NB4 (cell line): ENCODE results near the gene BAHCC1.

ENCODE experiments used
- DNase-seq: peaks from one replicate; pipeline ENCODE4 v3.0.0; 2010; ENCODE audit warnings: low read depth
- H3K4me3 ChIP-seq: one replicate; pipeline ENCODE4 v1.5.1; 2011; ENCODE audit warnings: mild to moderate bottlenecking, low read depth, low read length, moderate library complexity
- MYC ChIP-seq: IDR thresholded peaks from 2 replicates; pipeline ENCODE4 v1.6.1; 2011; ENCODE audit warnings: low read depth, low read length
- POLR2A ChIP-seq: IDR thresholded peaks from 2 replicates; pipeline ENCODE4 v1.6.1; 2011; ENCODE audit warnings: mild to moderate bottlenecking; ENCODE audit not compliant: insufficient read length; ENCODE audit errors: extremely low read depth
- TF ChIP-seq, protein P1 (sequence below): IDR thresholded peaks from one replicate; pipeline ENCODE4 v1.5.1; 2012; ENCODE audit warnings: low read depth, low read length
- TF ChIP-seq, protein P2 (sequence below): IDR thresholded peaks from 2 replicates; pipeline ENCODE4 v1.6.1; 2011; ENCODE audit warnings: low read depth, low read length

BAHCC1 gene

DNA sequence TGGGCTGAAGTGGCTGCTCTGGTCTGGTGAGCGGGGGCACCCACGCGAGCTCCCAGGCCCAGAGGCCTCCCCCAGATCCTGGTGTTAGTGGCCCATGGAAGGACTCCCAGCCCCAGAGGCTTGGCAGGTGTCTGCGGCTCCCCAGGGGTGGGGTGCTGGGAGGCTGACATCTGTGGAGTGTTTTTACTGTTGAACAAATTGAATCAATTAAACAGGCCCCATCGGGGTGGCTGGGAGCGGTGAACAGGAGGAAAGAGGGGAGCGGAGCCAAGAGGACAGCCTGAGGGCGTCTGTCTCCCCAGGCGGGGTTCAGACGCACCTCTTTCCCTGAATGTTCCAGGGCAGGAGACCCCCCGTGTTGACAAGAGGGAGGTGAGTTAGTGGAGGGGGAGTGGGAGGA lies 87.4 kb downstream of the BAHCC1 start:
- no peak for DNase-seq
- no peak overlapping the region for H3K4me3 ChIP-seq
- TF ChIP-seq, protein P1, sequence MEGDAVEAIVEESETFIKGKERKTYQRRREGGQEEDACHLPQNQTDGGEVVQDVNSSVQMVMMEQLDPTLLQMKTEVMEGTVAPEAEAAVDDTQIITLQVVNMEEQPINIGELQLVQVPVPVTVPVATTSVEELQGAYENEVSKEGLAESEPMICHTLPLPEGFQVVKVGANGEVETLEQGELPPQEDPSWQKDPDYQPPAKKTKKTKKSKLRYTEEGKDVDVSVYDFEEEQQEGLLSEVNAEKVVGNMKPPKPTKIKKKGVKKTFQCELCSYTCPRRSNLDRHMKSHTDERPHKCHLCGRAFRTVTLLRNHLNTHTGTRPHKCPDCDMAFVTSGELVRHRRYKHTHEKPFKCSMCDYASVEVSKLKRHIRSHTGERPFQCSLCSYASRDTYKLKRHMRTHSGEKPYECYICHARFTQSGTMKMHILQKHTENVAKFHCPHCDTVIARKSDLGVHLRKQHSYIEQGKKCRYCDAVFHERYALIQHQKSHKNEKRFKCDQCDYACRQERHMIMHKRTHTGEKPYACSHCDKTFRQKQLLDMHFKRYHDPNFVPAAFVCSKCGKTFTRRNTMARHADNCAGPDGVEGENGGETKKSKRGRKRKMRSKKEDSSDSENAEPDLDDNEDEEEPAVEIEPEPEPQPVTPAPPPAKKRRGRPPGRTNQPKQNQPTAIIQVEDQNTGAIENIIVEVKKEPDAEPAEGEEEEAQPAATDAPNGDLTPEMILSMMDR = no peak
- TF ChIP-seq, protein P2, sequence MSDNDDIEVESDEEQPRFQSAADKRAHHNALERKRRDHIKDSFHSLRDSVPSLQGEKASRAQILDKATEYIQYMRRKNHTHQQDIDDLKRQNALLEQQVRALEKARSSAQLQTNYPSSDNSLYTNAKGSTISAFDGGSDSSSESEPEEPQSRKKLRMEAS = no peak
- TF ChIP-seq MYC = no peak

DNA sequence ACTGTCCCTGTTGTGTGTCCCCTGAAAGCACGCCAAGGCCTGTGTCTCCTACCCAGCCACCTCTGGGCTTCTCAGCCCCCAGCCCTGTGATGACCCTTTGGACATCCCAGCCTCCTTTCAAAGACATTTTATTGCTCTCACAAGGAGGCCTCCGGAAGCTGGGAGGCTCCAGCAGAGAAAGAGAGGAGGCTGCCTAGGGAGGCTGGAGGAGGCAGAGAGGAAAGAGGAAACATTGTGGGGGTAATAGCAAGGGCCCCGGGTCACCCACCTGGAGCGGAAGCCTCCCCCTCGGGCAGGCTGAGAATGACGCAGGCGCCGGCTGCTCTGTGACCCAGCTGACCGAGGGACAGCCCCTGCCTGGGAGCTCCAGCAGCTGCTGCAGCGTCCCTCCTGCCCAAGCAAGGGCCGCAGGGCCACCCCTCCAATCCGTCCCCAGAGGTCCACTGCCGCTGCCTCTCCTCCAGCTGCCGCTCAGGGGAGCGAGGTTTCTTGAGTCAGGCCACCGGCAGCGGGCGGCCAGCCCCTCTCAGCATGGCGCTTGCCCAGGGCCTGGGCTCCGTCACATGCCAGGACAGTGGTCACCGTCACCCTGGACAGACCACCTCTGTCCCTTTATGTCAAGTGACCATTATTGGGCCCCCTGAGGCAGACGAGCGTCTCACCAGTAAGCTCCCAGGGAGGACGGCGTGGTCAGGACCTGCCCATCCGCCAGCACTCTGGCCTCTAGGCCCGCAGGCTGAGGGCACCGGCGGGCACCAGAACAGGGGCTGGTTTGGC lies 88.0 kb downstream of the BAHCC1 start:
- TF ChIP-seq, protein P2 = no peak
- TF ChIP-seq, protein P1 = no peak
- TF ChIP-seq MYC (no peak), POLR2A (no peak)
- no peak overlapping the region for H3K4me3 ChIP-seq

DNA sequence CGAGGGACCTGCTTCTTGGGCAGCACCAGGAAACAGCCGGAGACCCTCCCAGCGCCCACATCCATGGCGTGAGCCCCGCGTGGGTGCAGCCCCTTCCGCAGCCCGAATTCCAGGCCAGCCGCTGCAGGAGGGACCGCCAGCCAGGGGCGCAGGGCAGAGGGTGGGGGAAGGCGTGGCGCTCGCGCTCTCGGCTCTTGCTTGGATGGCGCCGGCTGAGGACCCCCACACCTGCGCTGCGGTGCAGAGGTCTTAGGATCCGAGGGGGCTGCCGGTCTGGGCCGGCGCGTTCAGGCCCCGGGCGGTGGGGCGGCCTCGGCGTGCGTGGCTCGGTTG lies 88.6 kb downstream of the BAHCC1 start:
- H3K4me3 ChIP-seq = no peak overlapping the region
- TF ChIP-seq, protein P1 = no peak
- TF ChIP-seq, protein P2 = no peak
- no peak for TF ChIP-seq MYC
- TF ChIP-seq POLR2A = no peak
- DNase-seq = no peak

More for the DNA sequence above, 88.0 kb downstream of the BAHCC1 start:
- no peak for DNase-seq

DNA sequence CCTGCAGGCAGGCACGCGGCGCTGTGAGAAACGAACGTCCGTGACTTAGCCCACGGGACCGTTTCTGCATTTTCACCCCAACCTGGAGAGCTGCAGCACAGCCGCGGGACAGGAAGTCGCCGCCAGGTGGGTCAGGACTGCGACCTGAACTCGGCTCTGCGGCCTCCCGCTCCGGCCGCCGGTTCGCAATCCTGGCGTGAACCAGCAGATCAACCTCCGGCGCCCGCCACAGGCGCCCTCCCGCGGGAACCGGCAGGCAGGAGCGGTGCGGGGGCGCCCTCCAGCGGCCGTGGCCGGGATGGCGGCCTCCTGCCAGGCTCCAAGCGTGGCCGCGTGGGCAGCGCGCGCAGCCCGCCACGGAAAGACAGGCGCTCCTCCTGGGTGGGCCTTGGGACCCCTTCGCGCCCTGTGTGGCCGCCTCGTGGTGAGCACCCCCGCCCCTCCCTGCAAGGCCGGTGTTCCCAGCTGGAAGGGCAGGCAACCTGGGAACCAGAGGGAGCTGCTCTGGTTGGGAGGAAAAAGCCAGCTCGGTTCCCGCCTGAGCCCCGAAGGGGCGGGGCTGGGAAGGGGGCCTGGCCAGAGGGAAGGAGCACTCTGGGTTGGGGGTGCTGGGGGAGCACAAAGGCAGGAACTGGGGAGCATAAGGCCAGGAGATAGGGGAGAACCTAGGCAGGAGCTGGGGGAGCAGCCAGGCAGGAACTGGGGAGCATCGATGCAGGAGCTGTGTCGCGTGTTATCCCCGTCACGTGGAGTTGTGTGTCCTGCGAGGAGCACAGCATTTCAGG lies 89.1 kb downstream of the BAHCC1 start:
- DNase-seq = peak; percentile 85
- TF ChIP-seq, protein P2 = peak; percentile 60
- TF ChIP-seq MYC (peak; percentile 83), POLR2A (no peak)
- TF ChIP-seq, protein P1 = peak; percentile 74
- H3K4me3 ChIP-seq = no peak overlapping the region

DNA sequence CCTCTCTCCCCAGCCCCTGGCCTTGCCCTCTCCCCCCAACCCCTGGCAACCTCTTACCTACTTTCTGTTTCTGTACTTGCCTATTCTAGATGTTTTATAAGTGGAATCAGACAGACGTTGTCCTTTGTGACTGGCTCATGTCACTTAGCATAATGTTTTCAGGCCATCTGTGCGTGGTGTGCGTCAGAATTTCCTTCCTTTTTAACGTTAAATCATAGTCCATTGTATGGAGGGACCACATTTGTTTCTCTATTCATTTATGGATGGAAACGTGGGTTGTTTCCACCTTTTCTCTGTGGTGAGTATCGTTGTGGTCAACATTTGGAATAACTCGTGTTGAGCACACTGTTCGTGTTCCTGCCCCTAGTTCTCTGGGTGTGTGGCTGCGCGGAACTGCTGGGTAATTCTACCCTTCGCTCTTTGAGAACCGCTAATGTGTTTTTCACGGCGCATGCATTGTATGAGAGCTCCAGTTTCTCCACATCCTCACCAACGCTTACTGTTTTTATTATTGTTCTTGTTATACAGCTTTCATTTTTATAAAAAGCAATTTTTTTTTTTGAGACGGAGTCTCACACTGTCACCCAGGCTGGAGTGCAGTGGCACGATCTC lies 91.0 kb downstream of the BAHCC1 start:
- DNase-seq = no peak
- TF ChIP-seq POLR2A (no peak), MYC (no peak)
- TF ChIP-seq, protein P1 = no peak
- TF ChIP-seq, protein P2 = no peak
- H3K4me3 ChIP-seq = no peak overlapping the region
